ENCODE measurements around the gene ZNF2. TPM values are rescaled to one million over a fixed set of nuclear protein-coding genes. Genes with fewer than 3 reads are reported as not detected.
A peak's percentile ranks its signal among the peaks of the same experiment; 100 is the strongest.

Gene ZNF2
- total and polyA plus RNA-seq, 2 of the 13 experiments (the other 11 are each of a cell fraction or from before 2014, with no cell fraction given), result 4.3 to 6.1 TPM

DNA sequence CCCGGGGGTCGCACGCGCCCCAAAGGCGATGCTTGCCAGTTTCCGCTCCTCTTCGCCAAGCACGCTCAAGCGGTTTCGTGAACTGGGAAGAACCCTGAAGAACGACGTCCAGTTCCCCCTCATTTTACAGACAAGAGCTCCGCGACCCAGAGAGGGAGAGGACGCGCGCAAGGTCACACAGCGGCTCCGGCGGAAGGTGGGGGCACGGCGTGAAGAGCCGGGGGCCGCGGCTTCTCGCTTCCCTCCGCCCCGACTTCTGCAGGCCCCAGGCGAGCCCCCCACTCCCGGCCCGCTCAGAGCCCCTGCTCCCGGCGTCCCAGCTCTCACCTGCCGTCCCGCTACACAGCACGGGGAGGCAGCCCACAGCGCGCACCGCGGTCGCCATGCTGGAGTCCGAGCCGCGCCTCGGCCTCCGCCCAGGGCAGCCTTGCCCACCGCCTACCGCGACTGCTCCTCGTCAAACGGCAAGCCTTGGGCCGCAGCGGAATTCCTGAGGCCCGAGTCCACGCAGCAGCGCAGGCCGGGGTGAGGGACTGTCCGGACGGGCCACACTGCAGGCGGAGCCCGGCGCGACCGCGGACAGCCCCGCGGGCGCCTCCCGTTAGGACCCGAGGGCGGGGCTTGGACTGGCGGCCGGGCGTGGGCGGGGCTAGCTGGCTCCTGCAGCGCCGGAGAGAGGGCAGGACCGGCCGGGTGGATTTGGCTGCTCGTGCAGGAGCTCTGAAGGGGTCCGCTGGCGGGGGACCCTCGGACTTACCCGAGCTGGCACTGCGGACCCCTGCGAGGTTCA lies 44.0 kb upstream of the ZNF2 start, which contains the start of gene MRPS5 (continued):
- TF ChIP-seq, protein P1, sequence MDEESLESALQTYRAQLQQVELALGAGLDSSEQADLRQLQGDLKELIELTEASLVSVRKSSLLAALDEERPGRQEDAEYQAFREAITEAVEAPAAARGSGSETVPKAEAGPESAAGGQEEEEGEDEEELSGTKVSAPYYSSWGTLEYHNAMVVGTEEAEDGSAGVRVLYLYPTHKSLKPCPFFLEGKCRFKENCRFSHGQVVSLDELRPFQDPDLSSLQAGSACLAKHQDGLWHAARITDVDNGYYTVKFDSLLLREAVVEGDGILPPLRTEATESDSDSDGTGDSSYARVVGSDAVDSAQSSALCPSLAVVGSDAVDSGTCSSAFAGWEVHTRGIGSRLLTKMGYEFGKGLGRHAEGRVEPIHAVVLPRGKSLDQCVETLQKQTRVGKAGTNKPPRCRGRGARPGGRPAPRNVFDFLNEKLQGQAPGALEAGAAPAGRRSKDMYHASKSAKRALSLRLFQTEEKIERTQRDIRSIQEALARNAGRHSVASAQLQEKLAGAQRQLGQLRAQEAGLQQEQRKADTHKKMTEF (CRISPR knock-in tag; IDR thresholded peaks at IDR 0.05), result peak; percentile 90
- TF ChIP-seq ZNF780A (CRISPR knock-in tag; IDR thresholded peaks at IDR 0.05) (no peak; the same call in 1 of the 2 replicates), ZNF446 (CRISPR knock-in tag; IDR thresholded peaks at IDR 0.05) (peak; percentile 81; the same call in 1 of the 2 replicates), GFI1 (CRISPR knock-in tag; IDR thresholded peaks at IDR 0.05; ENCODE audit: borderline replicate concordance) (peak; percentile 6; the same call in 1 of the 2 replicates), ZNF430 (CRISPR knock-in tag; IDR thresholded peaks at IDR 0.05) (0 out of 2 replicates have a peak, but pooled peaks have one; percentile 41), ARNT (IDR thresholded peaks at IDR 0.05) (no peak), IRF2 (CRISPR knock-in tag; IDR thresholded peaks at IDR 0.05) (peak; percentile 73), ZFP36L2 (CRISPR knock-in tag; IDR thresholded peaks at IDR 0.05) (peak; percentile 78; the same call in 1 of the 2 replicates), ZNF598 (CRISPR knock-in tag; IDR thresholded peaks at IDR 0.05; ENCODE audit: borderline replicate concordance) (peak; percentile 89; the same call in 1 of the 2 replicates), ZNF644 (CRISPR knock-in tag; IDR thresholded peaks at IDR 0.05; ENCODE audit: low read depth) (0 out of 2 replicates have a peak, but pooled peaks have one; percentile 13), ZNF850 (CRISPR knock-in tag; conservative IDR thresholded peaks at IDR 0.05) (0 out of 2 replicates have a peak, but pooled peaks have one; percentile 49), IRX3 (CRISPR knock-in tag; IDR thresholded peaks at IDR 0.05; ENCODE audit: borderline replicate concordance, low read depth) (peak; percentile 95), MED8 (CRISPR knock-in tag; IDR thresholded peaks at IDR 0.05; ENCODE audit: insufficient replicate concordance) (peak; percentile 83), KDM5B (CRISPR knock-in tag; IDR thresholded peaks at IDR 0.05; ENCODE audit: borderline replicate concordance) (peak; percentile 91), NFKBIZ (CRISPR knock-in tag; IDR thresholded peaks at IDR 0.05) (peak; percentile 55; the same call in 1 of the 2 replicates), ONECUT2 (CRISPR knock-in tag; IDR thresholded peaks at IDR 0.05) (no peak), THAP11 (CRISPR knock-in tag; IDR thresholded peaks at IDR 0.05) (peak; percentile 90), POLR2AphosphoS2 (IDR thresholded peaks at IDR 0.05; ENCODE audit: low read depth, low read length) (no peak), ZNF546 (CRISPR knock-in tag; conservative IDR thresholded peaks at IDR 0.05) (peak; percentile 88; the same call in 1 of the 2 replicates), HNRNPK (IDR thresholded peaks at IDR 0.05; ENCODE audit: low read depth, low read length, poor library complexity, severe bottlenecking) (peak; percentile 70)
- TF ChIP-seq, protein P2, sequence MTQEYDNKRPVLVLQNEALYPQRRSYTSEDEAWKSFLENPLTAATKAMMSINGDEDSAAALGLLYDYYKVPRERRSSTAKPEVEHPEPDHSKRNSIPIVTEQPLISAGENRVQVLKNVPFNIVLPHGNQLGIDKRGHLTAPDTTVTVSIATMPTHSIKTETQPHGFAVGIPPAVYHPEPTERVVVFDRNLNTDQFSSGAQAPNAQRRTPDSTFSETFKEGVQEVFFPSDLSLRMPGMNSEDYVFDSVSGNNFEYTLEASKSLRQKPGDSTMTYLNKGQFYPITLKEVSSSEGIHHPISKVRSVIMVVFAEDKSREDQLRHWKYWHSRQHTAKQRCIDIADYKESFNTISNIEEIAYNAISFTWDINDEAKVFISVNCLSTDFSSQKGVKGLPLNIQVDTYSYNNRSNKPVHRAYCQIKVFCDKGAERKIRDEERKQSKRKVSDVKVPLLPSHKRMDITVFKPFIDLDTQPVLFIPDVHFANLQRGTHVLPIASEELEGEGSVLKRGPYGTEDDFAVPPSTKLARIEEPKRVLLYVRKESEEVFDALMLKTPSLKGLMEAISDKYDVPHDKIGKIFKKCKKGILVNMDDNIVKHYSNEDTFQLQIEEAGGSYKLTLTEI (CRISPR knock-in tag; conservative IDR thresholded peaks at IDR 0.05), result no peak
- TF ChIP-seq, protein P3, sequence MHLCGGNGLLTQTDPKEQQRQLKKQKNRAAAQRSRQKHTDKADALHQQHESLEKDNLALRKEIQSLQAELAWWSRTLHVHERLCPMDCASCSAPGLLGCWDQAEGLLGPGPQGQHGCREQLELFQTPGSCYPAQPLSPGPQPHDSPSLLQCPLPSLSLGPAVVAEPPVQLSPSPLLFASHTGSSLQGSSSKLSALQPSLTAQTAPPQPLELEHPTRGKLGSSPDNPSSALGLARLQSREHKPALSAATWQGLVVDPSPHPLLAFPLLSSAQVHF (CRISPR knock-in tag; IDR thresholded peaks at IDR 0.05), result no peak
- TF ChIP-seq, protein P4, sequence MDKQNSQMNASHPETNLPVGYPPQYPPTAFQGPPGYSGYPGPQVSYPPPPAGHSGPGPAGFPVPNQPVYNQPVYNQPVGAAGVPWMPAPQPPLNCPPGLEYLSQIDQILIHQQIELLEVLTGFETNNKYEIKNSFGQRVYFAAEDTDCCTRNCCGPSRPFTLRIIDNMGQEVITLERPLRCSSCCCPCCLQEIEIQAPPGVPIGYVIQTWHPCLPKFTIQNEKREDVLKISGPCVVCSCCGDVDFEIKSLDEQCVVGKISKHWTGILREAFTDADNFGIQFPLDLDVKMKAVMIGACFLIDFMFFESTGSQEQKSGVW (CRISPR knock-in tag; IDR thresholded peaks at IDR 0.05; ENCODE audit: borderline replicate concordance), result no peak
- TF ChIP-seq, protein P5, sequence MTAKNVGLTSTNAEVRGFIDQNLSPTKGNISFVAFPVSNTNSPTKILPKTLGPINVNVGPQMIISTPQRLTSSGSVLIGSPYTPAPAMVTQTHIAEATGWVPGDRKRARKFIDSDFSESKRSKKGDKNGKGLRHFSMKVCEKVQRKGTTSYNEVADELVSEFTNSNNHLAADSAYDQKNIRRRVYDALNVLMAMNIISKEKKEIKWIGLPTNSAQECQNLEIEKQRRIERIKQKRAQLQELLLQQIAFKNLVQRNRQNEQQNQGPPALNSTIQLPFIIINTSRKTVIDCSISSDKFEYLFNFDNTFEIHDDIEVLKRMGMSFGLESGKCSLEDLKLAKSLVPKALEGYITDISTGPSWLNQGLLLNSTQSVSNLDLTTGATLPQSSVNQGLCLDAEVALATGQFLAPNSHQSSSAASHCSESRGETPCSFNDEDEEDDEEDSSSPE (CRISPR knock-in tag; IDR thresholded peaks at IDR 0.05), result peak; percentile 82

All from HepG2 (cell line).